ENCODE measurements around the gene CTNNA3.

CTNNA3 gene

GRCh38 chr10:66925896-66926715 lies 769.9 kb downstream of the CTNNA3 start, which contains the start of gene LRRTM3:
TSS of gene LRRTM3 (plus strand) at chr10:66926036.
- no peak for DNase-seq

- no peak for DNase-seq
Observed at GRCh38 chr10:66925373-66925772, 770.6 kb downstream of the CTNNA3 start.

GRCh38 chr10:66924674-66925345 lies 771.2 kb downstream of the CTNNA3 start:
- DNase-seq: no peak

- DNase-seq: no peak
Observed at GRCh38 chr10:66919248-66919647, 776.7 kb downstream of the CTNNA3 start.

GRCh38 chr10:66917104-66917503 lies 778.9 kb downstream of the CTNNA3 start:
- no peak for DNase-seq

GRCh38 chr10:66916030-66916429 lies 780.0 kb downstream of the CTNNA3 start:
- no peak for DNase-seq

- DNase-seq: no peak
Observed at GRCh38 chr10:66910671-66911070, 785.3 kb downstream of the CTNNA3 start.

- no peak for DNase-seq
Observed at GRCh38 chr10:66892871-66893270, 803.1 kb downstream of the CTNNA3 start.

GRCh38 chr10:66888237-66888636 lies 807.8 kb downstream of the CTNNA3 start:
- DNase-seq: no peak

GRCh38 chr10:66886848-66887247 lies 809.1 kb downstream of the CTNNA3 start:
- no peak for DNase-seq

- DNase-seq: no peak
Observed at GRCh38 chr10:66882271-66882670, 813.7 kb downstream of the CTNNA3 start.

GRCh38 chr10:66881814-66882213 lies 814.2 kb downstream of the CTNNA3 start:
- no peak for DNase-seq

- DNase-seq: no peak
Observed at GRCh38 chr10:66880826-66881225, 815.2 kb downstream of the CTNNA3 start.

- DNase-seq: no peak
Observed at GRCh38 chr10:66880292-66880691, 815.7 kb downstream of the CTNNA3 start.

GRCh38 chr10:66877361-66877760 lies 818.6 kb downstream of the CTNNA3 start:
- DNase-seq: no peak

- DNase-seq: no peak
Observed at GRCh38 chr10:66869635-66870034, 826.4 kb downstream of the CTNNA3 start.

- no peak for DNase-seq
Observed at GRCh38 chr10:66862687-66863258, 833.2 kb downstream of the CTNNA3 start.

- no peak for DNase-seq
Observed at GRCh38 chr10:66860376-66860945, 835.5 kb downstream of the CTNNA3 start.

GRCh38 chr10:66852811-66853210 lies 843.2 kb downstream of the CTNNA3 start:
- no peak for DNase-seq

- DNase-seq: no peak
Observed at GRCh38 chr10:66848856-66849255, 847.1 kb downstream of the CTNNA3 start.

GRCh38 chr10:66844176-66844942 lies 851.6 kb downstream of the CTNNA3 start:
- no peak for DNase-seq

- DNase-seq: no peak
Observed at GRCh38 chr10:66843396-66843795, 852.6 kb downstream of the CTNNA3 start.

- no peak for DNase-seq
Observed at GRCh38 chr10:66842867-66843266, 853.1 kb downstream of the CTNNA3 start.
